Testis (tissue), 2 donors: ENCODE data around the gene IGHMBP2.

Experiments
- POLR2A ChIP-seq: fragments of 450-650 bp; IDR thresholded peaks from one replicate; pipeline ENCODE4 v1.6.1; 2017; ENCODE audit warnings: antibody characterized with exemption, mild to moderate bottlenecking, moderate library complexity
- TF ChIP-seq, protein P1 (sequence below), 3 experiments: fragments of 450-650 bp in 2 of 3; fragments of 200-600 bp in 1 of 3; sonication (generic) in 1 of 3; IDR thresholded peaks; one replicate each; pipeline ENCODE4 v1.5.1; 2016 to 2019; ENCODE audit warnings: antibody characterized with exemption in 3 of 3, mild to moderate bottlenecking in 2 of 3, moderate library complexity in 1 of 3

DNA sequence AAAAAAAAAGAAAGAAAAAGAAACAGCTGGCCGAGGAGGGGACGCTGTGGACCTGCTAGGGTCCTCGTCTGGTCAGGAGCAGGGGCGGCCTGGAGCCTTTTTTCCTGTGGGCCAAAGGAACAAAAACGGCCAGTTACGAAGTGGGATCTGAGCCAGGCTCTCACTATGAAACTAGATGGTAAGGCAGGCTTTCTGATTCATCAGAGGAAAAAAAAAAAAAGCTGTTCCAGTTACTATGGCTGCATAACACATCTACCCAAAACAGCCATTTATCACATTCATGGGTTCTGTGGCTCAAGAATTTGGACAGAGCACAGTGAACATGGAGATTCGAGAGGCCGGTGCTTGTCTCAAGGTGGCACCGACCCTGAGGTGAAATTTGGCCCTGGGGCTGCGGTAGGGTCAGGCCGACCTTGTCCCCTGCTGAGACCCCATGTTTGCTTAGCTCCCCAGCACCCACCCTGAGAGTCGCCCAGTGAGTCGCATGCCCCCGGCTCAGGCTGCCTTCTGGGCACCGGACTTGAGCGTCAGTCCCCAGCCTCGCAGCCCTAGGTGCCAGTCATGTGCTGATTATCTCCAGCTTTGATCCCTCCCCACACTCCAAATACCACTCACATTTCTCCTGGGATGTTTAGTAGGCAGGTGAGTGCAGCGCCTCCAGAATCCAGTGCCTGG, 42.9 kb downstream of the IGHMBP2 start:
- TF ChIP-seq, protein P1, sequence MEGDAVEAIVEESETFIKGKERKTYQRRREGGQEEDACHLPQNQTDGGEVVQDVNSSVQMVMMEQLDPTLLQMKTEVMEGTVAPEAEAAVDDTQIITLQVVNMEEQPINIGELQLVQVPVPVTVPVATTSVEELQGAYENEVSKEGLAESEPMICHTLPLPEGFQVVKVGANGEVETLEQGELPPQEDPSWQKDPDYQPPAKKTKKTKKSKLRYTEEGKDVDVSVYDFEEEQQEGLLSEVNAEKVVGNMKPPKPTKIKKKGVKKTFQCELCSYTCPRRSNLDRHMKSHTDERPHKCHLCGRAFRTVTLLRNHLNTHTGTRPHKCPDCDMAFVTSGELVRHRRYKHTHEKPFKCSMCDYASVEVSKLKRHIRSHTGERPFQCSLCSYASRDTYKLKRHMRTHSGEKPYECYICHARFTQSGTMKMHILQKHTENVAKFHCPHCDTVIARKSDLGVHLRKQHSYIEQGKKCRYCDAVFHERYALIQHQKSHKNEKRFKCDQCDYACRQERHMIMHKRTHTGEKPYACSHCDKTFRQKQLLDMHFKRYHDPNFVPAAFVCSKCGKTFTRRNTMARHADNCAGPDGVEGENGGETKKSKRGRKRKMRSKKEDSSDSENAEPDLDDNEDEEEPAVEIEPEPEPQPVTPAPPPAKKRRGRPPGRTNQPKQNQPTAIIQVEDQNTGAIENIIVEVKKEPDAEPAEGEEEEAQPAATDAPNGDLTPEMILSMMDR (IDR thresholded peaks at IDR 0.05), result no peak
- no peak for TF ChIP-seq POLR2A
